Middle frontal gyrus (tissue), 1 donor: ENCODE measurements around the gene PIGX.
A peak's percentile ranks its signal among the peaks of the same experiment; 100 is the strongest.

ENCODE experiments used
- DNase-seq: peaks from one replicate; pipeline ENCODE4 v3.0.0-alpha.2; 2015; ENCODE audit warnings: low spot score; ENCODE audit errors: extremely low spot score

The PIGX gene

GRCh38 chr3:196754091-196754981 is 42.2 kb downstream of the PIGX start:
- DNase-seq: no peak

DNA sequence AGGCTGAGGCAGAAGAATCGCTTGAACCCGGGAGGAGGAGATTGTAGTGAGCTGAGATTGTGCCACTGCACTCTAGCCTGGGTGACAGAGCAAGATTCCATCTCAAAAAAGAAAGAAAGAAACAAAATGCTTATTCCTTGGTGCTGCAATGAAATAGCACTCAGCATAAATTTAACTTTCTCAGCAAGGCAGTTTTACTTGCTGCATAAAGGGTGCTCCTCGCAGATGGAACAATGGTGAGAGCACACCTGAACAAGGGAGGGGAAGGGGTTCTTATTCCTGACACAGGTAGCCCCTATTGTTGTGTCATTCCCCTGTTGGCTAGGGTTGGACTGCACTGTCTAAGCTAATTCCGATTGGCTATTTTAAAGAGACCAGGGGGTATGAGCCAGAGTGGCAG is 44.6 kb downstream of the PIGX start:
- DNase-seq: no peak

DNA sequence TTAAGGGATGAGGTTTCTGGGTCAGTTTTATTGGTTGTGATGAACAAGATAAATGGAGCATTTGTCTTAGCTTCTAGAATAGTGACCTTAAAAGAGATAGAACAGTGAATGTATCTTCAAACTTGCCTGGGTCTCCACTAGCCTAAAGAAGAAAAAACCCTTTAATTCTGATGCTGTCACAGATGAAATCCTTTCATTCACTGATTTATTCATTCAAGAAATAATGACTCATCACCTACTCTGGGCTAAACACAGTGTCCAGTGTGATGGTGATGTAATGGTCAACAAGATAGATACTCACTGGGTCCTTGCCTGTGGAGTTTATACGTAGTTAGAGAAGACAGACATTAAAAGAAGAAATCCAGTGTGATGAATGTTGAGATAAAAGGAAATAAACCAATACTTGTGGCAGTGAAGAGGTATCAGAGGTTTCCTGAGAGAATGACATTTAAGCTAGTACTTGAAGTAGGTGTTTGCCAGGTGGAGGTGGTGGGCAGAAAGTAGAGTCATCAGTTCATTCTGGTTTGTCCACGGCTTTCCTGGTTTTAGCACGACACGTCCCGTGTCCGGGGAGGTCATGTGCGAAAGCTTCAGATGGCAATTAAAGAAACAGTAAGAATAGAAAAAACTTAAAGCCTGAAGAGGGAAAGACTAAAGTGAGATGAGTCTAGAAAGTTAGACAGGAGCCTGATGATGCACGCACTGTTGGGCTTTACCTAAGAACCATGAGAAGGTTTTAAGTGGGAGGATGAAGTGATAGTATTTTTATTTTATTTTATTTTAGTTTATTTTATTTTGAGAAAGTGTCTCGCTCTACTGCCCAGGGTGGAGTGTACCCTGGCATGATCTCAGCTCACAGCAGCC is 45.9 kb downstream of the PIGX start:
- DNase-seq: no peak

- no peak for DNase-seq
Measured at GRCh38 chr3:196763179-196763578, 51.0 kb downstream of the PIGX start.

- DNase-seq: no peak
Measured at GRCh38 chr3:196765454-196765853, 53.3 kb downstream of the PIGX start.

GRCh38 chr3:196771067-196771466 is 58.9 kb downstream of the PIGX start:
- DNase-seq: no peak

GRCh38 chr3:196772102-196772501 is 59.9 kb downstream of the PIGX start:
- DNase-seq: no peak

GRCh38 chr3:196772897-196773296 is 60.7 kb downstream of the PIGX start:
- peak; percentile 37 for DNase-seq

DNA sequence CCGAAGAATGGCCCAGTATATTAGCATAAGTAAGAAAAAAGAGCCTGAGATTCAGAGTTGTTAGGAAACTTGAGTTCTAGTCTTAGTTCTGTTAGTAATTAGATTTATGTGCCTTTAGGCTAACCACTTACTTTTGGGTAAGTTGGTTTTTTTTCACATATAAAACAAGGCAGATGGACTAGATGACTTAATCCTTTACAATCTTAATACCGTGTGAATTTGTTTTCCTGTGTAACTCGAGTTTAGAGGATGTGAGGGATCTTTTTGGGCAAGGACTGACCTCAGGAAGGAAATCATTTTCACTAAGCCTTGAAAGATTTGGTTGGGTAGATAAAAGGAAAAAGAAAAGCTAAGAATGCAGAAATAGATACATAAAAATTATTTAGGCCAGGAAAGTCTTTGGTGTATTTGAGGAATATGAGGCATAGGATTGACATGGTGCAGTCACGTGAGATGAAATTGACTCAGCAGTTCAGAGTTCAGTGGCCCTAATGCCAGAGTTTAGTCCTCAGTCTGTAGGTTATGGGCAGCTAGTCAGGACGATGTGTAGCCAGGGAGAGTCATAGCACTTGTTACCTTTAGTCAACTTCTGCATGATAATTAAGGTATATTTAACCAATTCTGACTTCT is 62.1 kb downstream of the PIGX start:
- DNase-seq: no peak

GRCh38 chr3:196774848-196775422 is 62.8 kb downstream of the PIGX start:
- no peak for DNase-seq

DNA sequence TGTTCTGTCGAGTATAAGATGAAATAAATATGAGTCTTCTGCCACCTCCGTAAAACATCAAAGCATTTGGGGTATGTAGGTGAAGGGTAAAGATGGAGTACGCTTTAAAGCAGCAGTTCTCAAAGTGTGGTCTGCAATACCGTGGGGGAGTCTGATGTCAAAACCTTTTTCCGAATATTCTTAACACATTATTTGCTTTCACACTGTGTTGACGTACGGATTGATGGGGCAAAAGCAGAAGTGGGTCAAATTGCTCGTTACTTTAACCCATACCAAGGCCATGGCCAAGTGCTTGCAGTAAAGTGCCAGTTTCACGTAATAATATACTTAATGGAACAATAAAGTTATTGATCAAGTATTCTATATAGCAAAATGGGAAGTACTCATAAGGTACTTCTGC is 63.8 kb downstream of the PIGX start:
- no peak for DNase-seq

GRCh38 chr3:196777836-196778235 is 65.7 kb downstream of the PIGX start:
- no peak for DNase-seq

GRCh38 chr3:196778755-196779154 is 66.6 kb downstream of the PIGX start:
- no peak for DNase-seq

DNA sequence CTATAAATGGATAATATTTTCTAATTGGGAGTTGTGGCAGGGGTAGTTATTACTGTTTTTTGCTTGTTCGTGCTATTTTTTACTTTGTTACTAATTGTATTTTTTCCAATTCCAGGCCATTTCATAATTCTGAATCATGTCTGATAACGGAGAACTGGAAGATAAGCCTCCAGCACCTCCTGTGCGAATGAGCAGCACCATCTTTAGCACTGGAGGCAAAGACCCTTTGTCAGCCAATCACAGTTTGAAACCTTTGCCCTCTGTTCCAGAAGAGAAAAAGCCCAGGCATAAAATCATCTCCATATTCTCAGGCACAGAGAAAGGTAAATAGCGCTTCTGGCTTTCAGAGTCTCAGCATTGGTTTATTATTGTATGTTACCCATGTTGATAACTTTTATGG is 70.3 kb downstream of the PIGX start:
- no peak for DNase-seq
